Cardiac muscle cell (in vitro differentiated cells and primary cell): ENCODE data around the gene PIM3. TPM values are rescaled to one million over a fixed set of nuclear protein-coding genes. Genes with fewer than 3 reads are reported as not detected.
A peak's percentile ranks its signal among the peaks of the same experiment; 100 is the strongest.

ENCODE experiments used
- DNase-seq, 2 donors: peaks; one replicate each; pipeline versions ENCODE4 v3.0.0 to v3.0.0-alpha.2; 2010 to 2017; ENCODE audit warnings: low read depth in 1 of 2, low spot score in 1 of 2
- H3K27ac ChIP-seq: fragments of 200-600 bp; sonication (generic); 2 replicates; pipeline ENCODE4 v1.5.1; 2016
- H3K27me3 ChIP-seq: fragments of 200-600 bp; sonication (generic); 2 replicates; pipeline ENCODE4 v1.6.0; 2016; ENCODE audit warnings: control low read depth
- H3K36me3 ChIP-seq: fragments of 200-600 bp; sonication (generic); 2 replicates; pipeline ENCODE4 v1.5.1; 2016; ENCODE audit warnings: control low read depth
- H3K4me1 ChIP-seq: fragments of 200-600 bp; sonication (generic); 2 replicates; pipeline ENCODE4 v1.8.1; 2017; ENCODE audit warnings: low read depth, mild to moderate bottlenecking, mixed run types
- H3K4me3 ChIP-seq: fragments of 200-600 bp; sonication (generic); 2 replicates; pipeline ENCODE4 v1.5.1; 2016; ENCODE audit warnings: mild to moderate bottlenecking
- H3K9me3 ChIP-seq: fragments of 200-600 bp; sonication (generic); 2 replicates; pipeline ENCODE4 v1.5.1; 2017; ENCODE audit warnings: low read depth, mild to moderate bottlenecking, control low read depth
- CTCF ChIP-seq: IDR thresholded peaks from 2 replicates; pipeline ENCODE4 v1.5.1; 2012; ENCODE audit warnings: low read depth, mild to moderate bottlenecking, low read length
- polyA plus RNA-seq: library from polyadenylated mRNA; unstranded; fragments of >200 nt; fragmentation: Nextera tagmentation; extraction: Ambion mirVana; gene quantifications from 2 replicates; pipeline ENCODE4 v1.2.1, GENCODE V29; 2016
- total RNA-seq: library from RNA; depleted of rRNA; stranded (reverse); fragments of >200 nt; gene quantifications from 2 replicates; pipeline ENCODE4 v1.2.3, GENCODE V29; 2016

PIM3 gene
- total RNA-seq: 37.4 and 62.2 TPM in 2 replicates
- polyA plus RNA-seq: 46.1 and 74.4 TPM in 2 replicates

GRCh38 chr22:49960159-49961004 is at the start of gene PIM3:
TSS of gene PIM3 (plus strand) at chr22:49960772. CDS start at chr22:49960948, 176 bp downstream.
- Histone ChIP-seq H3K27ac (peak within 1 kb of the TSS; percentile 99), H3K9me3 (no peaks in the 10 kb centered on the region), H3K4me3 (peak within 1 kb of the TSS; percentile 93), H3K27me3 (no peaks in the 10 kb centered on the region), H3K4me1 (peaks cover 10% of the 10 kb centered on the region), H3K36me3 (peaks cover 11% of the 10 kb centered on the region)
- peak; percentile 97 to 98 for DNase-seq
- no peak for TF ChIP-seq CTCF

- Histone ChIP-seq H3K4me3 (no peak overlapping the region), H3K27me3 (no peaks in the 10 kb centered on the region), H3K9me3 (no peaks in the 10 kb centered on the region), H3K27ac (no peak overlapping the region), H3K36me3 (peaks cover 8% of the 10 kb centered on the region), H3K4me1 (no peaks in the 10 kb centered on the region)
- no peak for DNase-seq
- TF ChIP-seq CTCF: no peak
Observed at GRCh38 chr22:49911881-49912625, 48.5 kb upstream of the PIM3 start.

DNA sequence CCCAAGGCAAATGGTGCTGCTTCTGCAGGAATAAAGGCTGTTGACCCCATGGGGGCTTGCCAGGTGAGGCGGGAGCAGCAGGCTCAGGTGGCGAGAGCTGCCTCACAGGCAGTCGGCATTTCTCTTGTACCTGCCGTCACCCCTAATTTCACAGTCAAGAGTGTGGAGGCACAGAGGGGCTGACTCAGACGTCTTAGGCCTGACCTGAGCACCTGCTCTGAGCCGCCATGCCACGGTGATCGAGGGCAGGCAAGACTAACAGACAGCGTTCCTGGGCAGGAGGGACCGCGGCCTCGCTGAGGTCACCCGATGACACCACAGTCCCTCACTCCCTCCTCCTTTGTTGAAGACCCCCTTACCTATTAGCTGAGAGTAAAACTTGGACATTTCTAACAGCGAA is 47.5 kb upstream of the PIM3 start:
- no peaks in the 10 kb centered on the region for H3K9me3 ChIP-seq
- H3K27ac ChIP-seq: no peak overlapping the region
- H3K4me3 ChIP-seq: no peak overlapping the region
- no peak for DNase-seq
- no peak for TF ChIP-seq CTCF
- H3K36me3 ChIP-seq: peaks cover 4% of the 10 kb centered on the region
- no peaks in the 10 kb centered on the region for H3K27me3 ChIP-seq
- no peaks in the 10 kb centered on the region for H3K4me1 ChIP-seq

GRCh38 chr22:49913446-49913845 is 47.1 kb upstream of the PIM3 start:
- Histone ChIP-seq H3K9me3 (no peaks in the 10 kb centered on the region), H3K4me3 (no peak overlapping the region), H3K27ac (no peak overlapping the region), H3K27me3 (no peaks in the 10 kb centered on the region), H3K36me3 (peaks cover 4% of the 10 kb centered on the region), H3K4me1 (no peaks in the 10 kb centered on the region)
- no peak for DNase-seq
- TF ChIP-seq CTCF: no peak

- DNase-seq: no peak
- TF ChIP-seq CTCF: no peak
- H3K27me3 ChIP-seq: no peaks in the 10 kb centered on the region
Observed at GRCh38 chr22:49914256-49914655, 46.3 kb upstream of the PIM3 start.

More at GRCh38 chr22:49914256-49914655, 46.3 kb upstream of the PIM3 start:
- H3K9me3 ChIP-seq: no peaks in the 10 kb centered on the region
- H3K36me3 ChIP-seq: peaks cover 4% of the 10 kb centered on the region
- H3K4me1 ChIP-seq: peaks cover 2% of the 10 kb centered on the region
- H3K27ac ChIP-seq: no peak overlapping the region
- H3K4me3 ChIP-seq: no peak overlapping the region
